Coronary artery (tissue), 2 donors: Measurements from ENCODE around the gene CD101.

Experiments used
- DNase-seq: peaks from one replicate; pipeline ENCODE4 v3.0.0-alpha.2; 2017; ENCODE audit warnings: low spot score
- H3K27ac ChIP-seq, 2 donors: fragments of 200-600 bp; sonication (generic); one replicate each; pipeline ENCODE4 v1.5.1; 2016 to 2019
- H3K4me3 ChIP-seq: fragments of 200-600 bp; sonication (generic); 2 replicates; pipeline ENCODE4 v1.5.1; 2016; ENCODE audit warnings: mild to moderate bottlenecking, moderate library complexity
- CTCF ChIP-seq: fragments of 200-600 bp; sonication (generic); IDR thresholded peaks from one replicate; pipeline ENCODE4 v1.5.1; 2019; ENCODE audit warnings: antibody characterized with exemption

Gene CD101

GRCh38 chr1:117069220-117069844 is 67.8 kb downstream of the CD101 start:
- Histone ChIP-seq H3K4me3 (no peak overlapping the region), H3K27ac (no peak overlapping the region)
- no peak for DNase-seq
- no peak for TF ChIP-seq CTCF

GRCh38 chr1:117070124-117070523 is 68.6 kb downstream of the CD101 start:
- DNase-seq, result no peak
- Histone ChIP-seq H3K4me3 (no peak overlapping the region), H3K27ac (no peak overlapping the region)
- no peak for TF ChIP-seq CTCF

- no peak for TF ChIP-seq CTCF
- H3K4me3 ChIP-seq, result no peak overlapping the region
These were observed 75.1 kb downstream of the CD101 start for GRCh38 chr1:117076648-117077047.

GRCh38 chr1:117077267-117077666 is 75.7 kb downstream of the CD101 start:
- no peak for TF ChIP-seq CTCF
- DNase-seq, result no peak
- Histone ChIP-seq H3K4me3 (no peak overlapping the region), H3K27ac (no peak overlapping the region)

More at GRCh38 chr1:117076648-117077047, 75.1 kb downstream of the CD101 start:
- no peak for DNase-seq
- no peak overlapping the region for H3K27ac ChIP-seq

GRCh38 chr1:117079737-117080136 is 78.2 kb downstream of the CD101 start:
- TF ChIP-seq CTCF, result no peak
- DNase-seq, result no peak

GRCh38 chr1:117084231-117084630 is 82.7 kb downstream of the CD101 start:
- no peak overlapping the region for H3K4me3 ChIP-seq
- H3K27ac ChIP-seq, result no peak overlapping the region
- no peak for TF ChIP-seq CTCF
- DNase-seq, result no peak

More at GRCh38 chr1:117079737-117080136, 78.2 kb downstream of the CD101 start:
- H3K27ac ChIP-seq, result no peak overlapping the region
- no peak overlapping the region for H3K4me3 ChIP-seq
